ENCODE measurements around the gene TUBGCP3. TPM values are rescaled to one million over a fixed set of nuclear protein-coding genes. Genes with fewer than 3 reads are reported as not detected.

The TUBGCP3 gene, protein sequence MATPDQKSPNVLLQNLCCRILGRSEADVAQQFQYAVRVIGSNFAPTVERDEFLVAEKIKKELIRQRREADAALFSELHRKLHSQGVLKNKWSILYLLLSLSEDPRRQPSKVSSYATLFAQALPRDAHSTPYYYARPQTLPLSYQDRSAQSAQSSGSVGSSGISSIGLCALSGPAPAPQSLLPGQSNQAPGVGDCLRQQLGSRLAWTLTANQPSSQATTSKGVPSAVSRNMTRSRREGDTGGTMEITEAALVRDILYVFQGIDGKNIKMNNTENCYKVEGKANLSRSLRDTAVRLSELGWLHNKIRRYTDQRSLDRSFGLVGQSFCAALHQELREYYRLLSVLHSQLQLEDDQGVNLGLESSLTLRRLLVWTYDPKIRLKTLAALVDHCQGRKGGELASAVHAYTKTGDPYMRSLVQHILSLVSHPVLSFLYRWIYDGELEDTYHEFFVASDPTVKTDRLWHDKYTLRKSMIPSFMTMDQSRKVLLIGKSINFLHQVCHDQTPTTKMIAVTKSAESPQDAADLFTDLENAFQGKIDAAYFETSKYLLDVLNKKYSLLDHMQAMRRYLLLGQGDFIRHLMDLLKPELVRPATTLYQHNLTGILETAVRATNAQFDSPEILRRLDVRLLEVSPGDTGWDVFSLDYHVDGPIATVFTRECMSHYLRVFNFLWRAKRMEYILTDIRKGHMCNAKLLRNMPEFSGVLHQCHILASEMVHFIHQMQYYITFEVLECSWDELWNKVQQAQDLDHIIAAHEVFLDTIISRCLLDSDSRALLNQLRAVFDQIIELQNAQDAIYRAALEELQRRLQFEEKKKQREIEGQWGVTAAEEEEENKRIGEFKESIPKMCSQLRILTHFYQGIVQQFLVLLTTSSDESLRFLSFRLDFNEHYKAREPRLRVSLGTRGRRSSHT
- total RNA-seq (10 to 100 TPM; 30.6 to 31.3 TPM), total RNA-seq (19.2 to 71.2 (median 48.7) reads per million in 172 experiments)
- polyA plus RNA-seq (2013, experiment 1 of 2) = 22.9 TPM
- 29.0 TPM for polyA plus RNA-seq (2013, experiment 2 of 2)

DNA sequence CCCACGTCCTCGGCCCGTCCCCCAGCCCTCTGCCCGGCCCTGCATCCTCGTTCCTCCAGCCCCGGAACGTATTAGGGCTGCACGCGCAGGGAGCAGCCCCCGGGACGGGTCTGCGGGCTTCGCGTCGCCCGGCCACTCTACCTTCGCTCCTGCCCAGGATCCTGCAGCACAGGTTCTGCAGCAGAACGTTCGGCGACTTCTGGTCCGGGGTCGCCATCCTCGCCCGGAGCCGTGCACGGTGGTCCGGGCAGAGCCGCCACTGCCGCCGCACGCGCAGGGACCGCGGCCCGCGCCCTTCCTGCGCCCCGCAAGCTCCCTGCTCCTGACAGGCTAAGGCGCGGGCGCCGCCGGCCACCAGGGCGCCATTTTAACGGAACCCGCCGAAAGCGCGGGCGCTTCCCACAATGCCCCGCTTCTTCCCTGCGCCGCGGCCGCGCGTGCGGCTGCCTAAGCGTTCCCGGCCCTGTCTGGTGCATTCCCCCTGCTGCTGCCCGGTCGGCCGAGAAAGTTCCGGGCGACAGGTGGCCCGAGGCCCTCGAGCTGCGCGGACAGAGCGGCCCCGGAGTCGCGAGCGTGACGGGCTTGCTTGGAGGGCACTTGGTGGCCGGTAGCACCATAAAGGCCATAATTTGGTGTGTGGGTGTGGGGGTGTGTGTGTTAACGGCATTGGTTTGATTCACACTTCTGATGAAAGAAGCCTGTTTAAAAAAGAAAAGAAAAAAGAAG lies at the start of gene TUBGCP3:
Gene TUBGCP3, minus strand, starts transcription at position 390 of the 726 bp plus-strand sequence. Its CDS starts 173 bp downstream, at position 217.
- peak within 1 kb of the TSS; percentile 73 for H3K27ac Mint-ChIP-seq
- intact Hi-C loops (cut with DNase I, micrococcal nuclease) = loop anchor here in 1 of 2 experiments (1.0 to 10.0 kb wide), 3 partner anchors 103 to 1881 kb away; partner anchors contain the start of genes ANKRD10 and CARS2
- peaks cover 39% of the 10 kb centered on the region for H3K4me1 Mint-ChIP-seq (ENCODE audit: low read depth)
- H3K4me3 Mint-ChIP-seq = peak within 1 kb of the TSS; percentile 96
- ChIA-PET POLR2A (interaction anchor here (0.6 to 1.6 kb wide), 4 partner anchors 19 to 710 kb away, joined by 3 to 4 read pairs (median 3); no protein-coding TSS in a partner anchor), CTCF (interaction anchor here (1.0 kb wide), 2 partner anchors 13 to 18 kb away, joined by 3 read pairs; no protein-coding TSS in a partner anchor)
- Histone ChIP-seq H3K4me3 (ENCODE audit: low read length) (peak within 1 kb of the TSS; percentile 85), H3K36me3 (ENCODE audit: insufficient read depth, low read length) (no peaks in the 10 kb centered on the region), H3K9me3 (ENCODE audit: control insufficient read depth in 1 of 2, insufficient read depth in 1 of 2, low read length in 2 of 2) (no peaks in the 10 kb centered on the region), H3K27me3 (ENCODE audit: control insufficient read depth in 1 of 2, insufficient read depth in 2 of 2, low read length in 2 of 2) (no peaks in the 10 kb centered on the region), H3K27ac (ENCODE audit: low read depth in 1 of 2, low read length in 2 of 2) (peak within 1 kb of the TSS; percentile 71 to 75), H3K4me1 (ENCODE audit: insufficient read depth, low read length) (peaks cover 25% of the 10 kb centered on the region)
- no peaks in the 10 kb centered on the region for H3K27me3 Mint-ChIP-seq
- ATAC-seq (ENCODE audit: poor library complexity) (peak; percentile 86), DNase-seq (peak; percentile 61 to 89 (median 74))
- TF ChIP-seq, protein P1, sequence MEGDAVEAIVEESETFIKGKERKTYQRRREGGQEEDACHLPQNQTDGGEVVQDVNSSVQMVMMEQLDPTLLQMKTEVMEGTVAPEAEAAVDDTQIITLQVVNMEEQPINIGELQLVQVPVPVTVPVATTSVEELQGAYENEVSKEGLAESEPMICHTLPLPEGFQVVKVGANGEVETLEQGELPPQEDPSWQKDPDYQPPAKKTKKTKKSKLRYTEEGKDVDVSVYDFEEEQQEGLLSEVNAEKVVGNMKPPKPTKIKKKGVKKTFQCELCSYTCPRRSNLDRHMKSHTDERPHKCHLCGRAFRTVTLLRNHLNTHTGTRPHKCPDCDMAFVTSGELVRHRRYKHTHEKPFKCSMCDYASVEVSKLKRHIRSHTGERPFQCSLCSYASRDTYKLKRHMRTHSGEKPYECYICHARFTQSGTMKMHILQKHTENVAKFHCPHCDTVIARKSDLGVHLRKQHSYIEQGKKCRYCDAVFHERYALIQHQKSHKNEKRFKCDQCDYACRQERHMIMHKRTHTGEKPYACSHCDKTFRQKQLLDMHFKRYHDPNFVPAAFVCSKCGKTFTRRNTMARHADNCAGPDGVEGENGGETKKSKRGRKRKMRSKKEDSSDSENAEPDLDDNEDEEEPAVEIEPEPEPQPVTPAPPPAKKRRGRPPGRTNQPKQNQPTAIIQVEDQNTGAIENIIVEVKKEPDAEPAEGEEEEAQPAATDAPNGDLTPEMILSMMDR (IDR thresholded peaks at IDR 0.05) = no peak
- no peaks in the 10 kb centered on the region for H3K9me3 Mint-ChIP-seq
- peaks cover 17% of the 10 kb centered on the region for H3K36me3 Mint-ChIP-seq (ENCODE audit: low read depth)

DNA sequence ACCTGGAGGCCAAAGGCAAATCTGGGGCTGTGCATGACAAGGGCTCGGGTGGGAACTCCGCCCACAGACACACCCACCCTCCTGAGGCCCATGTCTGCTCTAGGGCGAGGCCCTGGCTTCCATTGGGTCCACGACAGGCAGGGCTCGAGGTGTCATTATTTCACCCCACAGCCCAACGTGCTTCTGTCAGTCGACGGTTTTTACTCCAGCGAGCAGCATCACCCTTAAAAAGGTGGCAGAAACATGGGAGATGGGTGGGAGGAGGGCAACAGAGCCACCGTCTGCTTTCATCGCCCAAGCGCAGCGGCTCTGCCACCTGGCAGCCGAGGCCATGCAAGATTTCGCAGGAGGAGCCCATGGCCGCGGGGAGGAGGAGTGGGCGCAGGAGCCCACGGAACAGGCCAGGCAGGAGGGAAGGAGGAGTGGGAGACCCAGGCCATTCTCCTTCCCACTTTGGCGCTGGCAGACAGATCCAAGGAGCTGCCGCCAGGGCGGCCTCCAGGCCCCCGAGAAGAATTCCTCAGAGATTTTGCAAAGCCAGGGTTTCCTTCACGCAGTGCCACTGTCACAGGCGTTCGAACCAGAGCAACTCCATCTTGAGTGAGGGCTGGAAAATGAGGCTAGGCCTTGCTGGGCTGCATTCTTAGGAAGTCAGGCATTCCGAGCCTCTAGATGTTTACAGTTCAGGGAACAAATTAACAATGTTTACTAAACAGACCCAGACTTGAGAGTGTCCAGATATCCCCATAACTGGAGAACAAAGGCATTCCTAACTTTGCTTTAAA lies 49.3 kb upstream of the TUBGCP3 start:
- H3K9me3 Mint-ChIP-seq = no peaks in the 10 kb centered on the region
- ChIA-PET POLR2A (no interaction called here), CTCF (no interaction called here)
- Histone ChIP-seq H3K27ac (ENCODE audit: low read depth in 1 of 2, low read length in 2 of 2) (no peak overlapping the region), H3K9me3 (ENCODE audit: control insufficient read depth in 1 of 2, insufficient read depth in 1 of 2, low read length in 2 of 2) (no peaks in the 10 kb centered on the region), H3K4me1 (ENCODE audit: insufficient read depth, low read length) (peaks cover 21% of the 10 kb centered on the region), H3K27me3 (ENCODE audit: control insufficient read depth in 1 of 2, insufficient read depth in 2 of 2, low read length in 2 of 2) (peaks cover 3 to 4% of the 10 kb centered on the region in 2 experiments), H3K4me3 (ENCODE audit: low read length) (no peak overlapping the region), H3K36me3 (ENCODE audit: insufficient read depth, low read length) (no peaks in the 10 kb centered on the region)
- TF ChIP-seq, protein P1 (IDR thresholded peaks at IDR 0.05) = no peak
- DNase-seq (no peak), ATAC-seq (ENCODE audit: poor library complexity) (no peak)
- peaks cover 10% of the 10 kb centered on the region for H3K27me3 Mint-ChIP-seq
- intact Hi-C loops (cut with DNase I, micrococcal nuclease) = no loop called here
- no peaks in the 10 kb centered on the region for H3K36me3 Mint-ChIP-seq (ENCODE audit: low read depth)
- no peak overlapping the region for H3K4me3 Mint-ChIP-seq
- H3K4me1 Mint-ChIP-seq (ENCODE audit: low read depth) = peaks cover 7% of the 10 kb centered on the region
- H3K27ac Mint-ChIP-seq = no peak overlapping the region
